SK-N-SH treated with all-trans-retinoic acid at 6 μM for 48 hours (cell line): ENCODE measurements around the gene KRT35.

Experiments used
- ATAC-seq: fragments of 200-7000 bp; cut with Tn5 transposase; 3 replicates; pipeline ENCODE4 v1.9.1; 2020; ENCODE audit warnings: mild to moderate bottlenecking, moderate library complexity
- ARNTL ChIP-seq: fragments of 450-650 bp; formaldehyde crosslinking; IDR thresholded peaks from 2 replicates; pipeline ENCODE4 v1.5.0; 2020; ENCODE audit warnings: low read depth, mild to moderate bottlenecking, moderate library complexity, borderline replicate concordance
- CSDC2 ChIP-seq: fragments of 250-450 bp; sonication (Bioruptor Pico); IDR thresholded peaks from 2 replicates; pipeline ENCODE4 v1.5.0; 2020; ENCODE audit warnings: mild to moderate bottlenecking, moderate library complexity
- CSRNP3 ChIP-seq: fragments of 250-450 bp; sonication (Bioruptor Pico); IDR thresholded peaks from 2 replicates; pipeline ENCODE4 v1.5.1; 2021; ENCODE audit warnings: mild to moderate bottlenecking, moderate library complexity
- ESRRG ChIP-seq: fragments of 250-450 bp; sonication (Bioruptor Pico); IDR thresholded peaks from 2 replicates; pipeline ENCODE4 v1.6.1; 2021; ENCODE audit warnings: mild to moderate bottlenecking
- GLIS3 ChIP-seq: fragments of 250-450 bp; sonication (Bioruptor Pico); IDR thresholded peaks from 2 replicates; pipeline ENCODE4 v1.5.0; 2020; ENCODE audit warnings: mild to moderate bottlenecking, moderate library complexity
- OSR1 ChIP-seq: fragments of 250-450 bp; sonication (Bioruptor Pico); IDR thresholded peaks from 2 replicates; pipeline ENCODE4 v1.8.0; 2022; ENCODE audit warnings: moderate library complexity, mild to moderate bottlenecking, inconsistent platforms
- PATZ1 ChIP-seq: fragments of 250-450 bp; sonication (Bioruptor Pico); IDR thresholded peaks from 2 replicates; pipeline ENCODE4 v1.8.0; 2020; ENCODE audit warnings: mild to moderate bottlenecking, moderate library complexity, borderline replicate concordance
- POU6F1 ChIP-seq: fragments of 250-450 bp; sonication (Bioruptor Pico); IDR thresholded peaks from 2 replicates; pipeline ENCODE4 v1.8.0; 2021; ENCODE audit warnings: low read depth, mild to moderate bottlenecking, moderate library complexity, borderline replicate concordance
- PPARA ChIP-seq: fragments of 250-450 bp; sonication (Bioruptor Pico); IDR thresholded peaks from 2 replicates; pipeline ENCODE4 v1.5.0; 2020; ENCODE audit warnings: mild to moderate bottlenecking, borderline replicate concordance
- RARB ChIP-seq: fragments of 250-450 bp; sonication (Bioruptor Pico); IDR thresholded peaks from 2 replicates; pipeline ENCODE4 v1.8.0; 2021; ENCODE audit warnings: mild to moderate bottlenecking, moderate library complexity
- SNAI2 ChIP-seq: fragments of 250-450 bp; sonication (Bioruptor Pico); IDR thresholded peaks from 2 replicates; pipeline ENCODE4 v1.5.0; 2020; ENCODE audit warnings: mild to moderate bottlenecking, moderate library complexity
- TCF4 ChIP-seq: fragments of 250-450 bp; sonication (Bioruptor Pico); IDR thresholded peaks from 2 replicates; pipeline ENCODE4 v1.8.0; 2021; ENCODE audit warnings: mild to moderate bottlenecking, moderate library complexity, borderline replicate concordance
- TOX ChIP-seq: fragments of 250-450 bp; sonication (Bioruptor Pico); IDR thresholded peaks from 2 replicates; pipeline ENCODE4 v1.8.0; 2021; ENCODE audit warnings: mild to moderate bottlenecking, moderate library complexity, borderline replicate concordance
- TSHZ2 ChIP-seq: fragments of 250-450 bp; sonication (Bioruptor Pico); IDR thresholded peaks from 2 replicates; pipeline ENCODE4 v1.5.0; 2020; ENCODE audit warnings: mild to moderate bottlenecking, moderate library complexity
- ZFP3 ChIP-seq: fragments of 250-450 bp; sonication (Bioruptor Pico); IDR thresholded peaks from 2 replicates; pipeline ENCODE4 v1.5.0; 2020; ENCODE audit warnings: mild to moderate bottlenecking, moderate library complexity
- ZFP30 ChIP-seq: fragments of 450-650 bp; formaldehyde crosslinking; IDR thresholded peaks from 2 replicates; pipeline ENCODE4 v1.5.0; 2022; ENCODE audit warnings: mild to moderate bottlenecking, moderate library complexity
- ZNF565 ChIP-seq: fragments of 450-650 bp; formaldehyde crosslinking; conservative IDR thresholded peaks from 2 replicates; pipeline ENCODE4 v1.5.0; 2020; ENCODE audit warnings: low read depth, mild to moderate bottlenecking, moderate library complexity
- ZNF8 ChIP-seq: fragments of 450-650 bp; formaldehyde crosslinking; IDR thresholded peaks from 2 replicates; pipeline ENCODE4 v1.5.0; 2020; ENCODE audit warnings: mild to moderate bottlenecking, moderate library complexity

KRT35 gene

GRCh38 chr17:41444640-41445039, 36.3 kb downstream of the KRT35 start:
- TF ChIP-seq PPARA (CRISPR knock-in tag) (no peak), ZNF8 (no peak), OSR1 (CRISPR knock-in tag) (no peak), POU6F1 (CRISPR knock-in tag) (no peak), TOX (CRISPR knock-in tag) (no peak)
- no peak for ATAC-seq

- ATAC-seq = no peak
- TF ChIP-seq GLIS3 (CRISPR knock-in tag) (no peak), ZFP30 (no peak), ARNTL (CRISPR knock-in tag) (no peak), ZNF8 (no peak), TOX (CRISPR knock-in tag) (no peak), POU6F1 (CRISPR knock-in tag) (no peak), ZFP3 (CRISPR knock-in tag) (no peak), TCF4 (no peak), CSDC2 (no peak), PPARA (CRISPR knock-in tag) (no peak)
Measured at GRCh38 chr17:41444186-41444585, 36.8 kb downstream of the KRT35 start.

- ATAC-seq = no peak
- no peak for TF ChIP-seq PPARA (CRISPR knock-in tag)
- no peak for TF ChIP-seq RARB (CRISPR knock-in tag)
- TF ChIP-seq TCF4 = no peak
- TF ChIP-seq CSRNP3 = no peak
- TF ChIP-seq ZNF565 = no peak
- TF ChIP-seq ARNTL (CRISPR knock-in tag) = no peak
- no peak for TF ChIP-seq ESRRG (CRISPR knock-in tag)
- TF ChIP-seq SNAI2 (CRISPR knock-in tag) = no peak
Measured at GRCh38 chr17:41442739-41443138, 38.2 kb downstream of the KRT35 start.

GRCh38 chr17:41440531-41441033, 40.4 kb downstream of the KRT35 start, which contains the start of gene KRT38:
KRT38 (minus strand) TSS chr17:41440983; CDS start chr17:41440921, 62 bp downstream.
- TF ChIP-seq GLIS3 (CRISPR knock-in tag) (no peak), CSRNP3 (no peak), TSHZ2 (no peak), POU6F1 (CRISPR knock-in tag) (no peak), ZNF8 (no peak), PATZ1 (no peak), RARB (CRISPR knock-in tag) (no peak), ZNF565 (no peak), PPARA (CRISPR knock-in tag) (no peak)
- ATAC-seq = no peak
